Esophagus (tissue), 2 donors: Measurements from ENCODE around the gene DHX38. TPM values are rescaled to one million over a fixed set of nuclear protein-coding genes. Genes with fewer than 3 reads are reported as not detected.
"Not testable (repeated sequence)": the region's sequence is repeated elsewhere in the genome, so short reads cannot be mapped to it uniquely, and the experiment has no call there.

Source experiments
- H3K27ac ChIP-seq, 2 donors: one replicate each; pipeline ENCODE4 v1.5.1; 2013; ENCODE audit warnings: low read depth in 2 of 2, mild to moderate bottlenecking in 2 of 2, inconsistent platforms in 1 of 2, low read length in 1 of 2, moderate library complexity in 1 of 2
- H3K27me3 ChIP-seq, 2 donors: one replicate each; pipeline ENCODE4 v1.6.1; 2013; ENCODE audit warnings: low read length in 2 of 2, control low read depth in 1 of 2, mild to moderate bottlenecking in 1 of 2; ENCODE audit not compliant: insufficient read depth in 2 of 2, control insufficient read depth in 1 of 2
- H3K36me3 ChIP-seq, 2 donors: one replicate each; pipeline ENCODE4 v1.6.1; 2013; ENCODE audit warnings: low read length in 1 of 2; ENCODE audit not compliant: control insufficient read depth in 2 of 2, insufficient read depth in 2 of 2
- H3K4me1 ChIP-seq, 2 donors: one replicate each; pipeline ENCODE4 v1.6.1; 2013; ENCODE audit warnings: low read length in 1 of 2; ENCODE audit not compliant: control insufficient read depth in 2 of 2, insufficient read depth in 2 of 2
- H3K4me3 ChIP-seq, 2 donors: one replicate each; pipeline ENCODE4 v1.5.1; 2013; ENCODE audit warnings: low read length in 2 of 2, mild to moderate bottlenecking in 2 of 2, low read depth in 1 of 2, moderate library complexity in 1 of 2
- H3K9me3 ChIP-seq, 2 donors: one replicate each; pipeline ENCODE4 v1.6.1; 2013; ENCODE audit warnings: mild to moderate bottlenecking in 2 of 2, low read depth in 1 of 2, low read length in 1 of 2, moderate library complexity in 1 of 2; ENCODE audit not compliant: control insufficient read depth in 2 of 2, insufficient read depth in 1 of 2
- WGBS, 2 donors: extraction: QIAGEN DNeasy Blood & Tissue Kit; methylation state at CpG; one replicate each; pipeline ENCODE4 v1.1.7; 2013; 5-methylcytosine and 5-hydroxymethylcytosine counted together
- polyA plus RNA-seq, 2 donors: library from polyadenylated mRNA; stranded (reverse); fragments of 200-250 nt; gene quantifications; one replicate each; pipeline ENCODE4 v1.2.3, GENCODE V29; 2013
- donor health status: healthy with polysubstance abuse.
- donor health status: Bipolar disorder and iron deficiency.

Gene DHX38
- 10 to 100 TPM; 33.7 to 39.6 TPM for polyA plus RNA-seq

DNA sequence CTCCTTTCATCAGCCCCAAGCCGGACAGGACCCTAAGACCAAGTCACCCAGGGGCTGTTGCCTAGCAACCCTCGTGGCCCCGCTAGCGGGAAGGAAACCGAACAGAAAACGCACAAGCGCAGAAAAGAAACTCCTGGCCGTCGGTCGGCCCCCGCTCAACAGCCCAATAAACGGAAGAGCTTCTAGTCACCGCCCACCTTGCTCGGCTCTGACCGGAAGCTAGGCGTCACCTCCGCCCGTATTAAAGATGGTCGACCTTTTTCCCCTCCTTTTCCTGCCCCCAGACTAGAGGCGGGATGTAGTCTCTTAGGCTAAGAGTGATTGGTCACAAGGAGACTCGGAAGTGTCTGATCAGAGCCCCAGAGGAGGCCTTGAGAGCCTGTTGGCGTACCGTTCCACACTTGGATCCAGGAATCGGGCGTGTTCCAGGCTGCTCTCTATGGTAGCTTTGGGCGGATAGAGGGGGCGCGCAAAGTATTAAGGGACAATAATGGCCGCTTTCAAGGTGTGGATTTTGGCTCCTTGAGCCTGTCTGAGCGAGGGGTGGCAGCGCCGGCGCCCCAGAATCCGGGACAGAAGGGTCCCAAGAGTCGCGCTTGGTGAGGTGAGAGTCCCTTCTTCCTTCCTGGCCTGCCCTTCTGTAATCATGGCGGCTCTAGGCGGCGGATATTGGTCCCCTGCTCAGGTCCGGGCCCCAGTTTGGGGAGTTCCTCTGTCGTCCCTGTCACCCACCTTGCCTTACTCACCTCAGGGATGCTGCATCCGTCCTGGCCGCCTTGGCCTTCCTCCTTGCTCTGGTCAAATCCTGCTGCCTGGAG is at the start of gene DHX38, which contains the start of gene TXNL4B:
TSS of gene DHX38 (plus strand) at position 400 of the 818 bp plus-strand sequence. CDS start 2,311 bp downstream, outside the sequence.
TSS of gene TXNL4B (minus strand) at position 173 of the 818 bp plus-strand sequence. CDS start 2,871 bp downstream, outside the sequence.
- Histone ChIP-seq H3K27me3 (no peaks in the 10 kb centered on the region), H3K4me1 (no peaks in the 10 kb centered on the region), H3K27ac (peak within 1 kb of the TSS; percentile 96), H3K9me3 (no peaks in the 10 kb centered on the region), H3K4me3 (peak within 1 kb of the TSS; percentile 96 to 99), H3K36me3 (peaks cover 9 to 28% of the 10 kb centered on the region in 2 donors)
- 0 to 1% methylated on average over 43 of the region's 43 CpGs for WGBS, 2 donors

GRCh38 chr16:72044296-72044695 is 49.4 kb upstream of the DHX38 start:
- Histone ChIP-seq H3K4me1 (no peaks in the 10 kb centered on the region), H3K27ac (no peak overlapping the region), H3K27me3 (no peaks in the 10 kb centered on the region), H3K9me3 (no peaks in the 10 kb centered on the region), H3K4me3 (no peak overlapping the region), H3K36me3 (peaks cover 2 to 8% of the 10 kb centered on the region in 2 donors)
- WGBS, 2 donors = 69% methylated on average over 6 of the region's 6 CpGs

GRCh38 chr16:72044825-72045359 is 48.8 kb upstream of the DHX38 start:
- Histone ChIP-seq H3K27ac (no peak overlapping the region), H3K4me3 (no peak overlapping the region), H3K9me3 (no peaks in the 10 kb centered on the region), H3K27me3 (no peaks in the 10 kb centered on the region), H3K36me3 (peaks cover 2 to 8% of the 10 kb centered on the region in 2 donors), H3K4me1 (no peaks in the 10 kb centered on the region)
- 60 to 66% methylated on average over 2 of the region's 2 CpGs for WGBS, 2 donors

DNA sequence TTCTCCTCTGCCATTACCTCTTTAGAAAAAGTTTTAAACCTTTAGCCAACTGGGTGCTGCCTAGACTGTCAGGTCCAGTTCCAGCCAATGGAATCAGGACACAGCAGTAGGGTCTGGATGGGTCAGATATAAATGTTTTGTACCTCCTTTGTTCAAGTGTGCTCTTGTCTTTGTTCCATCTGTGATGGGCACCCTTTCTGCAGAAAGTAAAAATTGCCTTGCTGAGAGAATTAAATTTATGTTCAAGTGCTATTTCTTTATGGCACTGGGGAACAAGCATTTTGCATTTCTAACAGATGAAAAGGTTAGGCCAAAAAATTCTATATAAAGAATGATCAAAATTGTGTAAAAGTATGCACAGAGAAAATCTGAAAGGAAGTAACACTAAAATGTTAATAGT is 44.5 kb upstream of the DHX38 start:
- Histone ChIP-seq H3K27me3 (no peaks in the 10 kb centered on the region), H3K9me3 (no peaks in the 10 kb centered on the region), H3K36me3 (no peaks in the 10 kb centered on the region), H3K4me1 (no peaks in the 10 kb centered on the region), H3K4me3 (no peak overlapping the region), H3K27ac (no peak overlapping the region)

DNA sequence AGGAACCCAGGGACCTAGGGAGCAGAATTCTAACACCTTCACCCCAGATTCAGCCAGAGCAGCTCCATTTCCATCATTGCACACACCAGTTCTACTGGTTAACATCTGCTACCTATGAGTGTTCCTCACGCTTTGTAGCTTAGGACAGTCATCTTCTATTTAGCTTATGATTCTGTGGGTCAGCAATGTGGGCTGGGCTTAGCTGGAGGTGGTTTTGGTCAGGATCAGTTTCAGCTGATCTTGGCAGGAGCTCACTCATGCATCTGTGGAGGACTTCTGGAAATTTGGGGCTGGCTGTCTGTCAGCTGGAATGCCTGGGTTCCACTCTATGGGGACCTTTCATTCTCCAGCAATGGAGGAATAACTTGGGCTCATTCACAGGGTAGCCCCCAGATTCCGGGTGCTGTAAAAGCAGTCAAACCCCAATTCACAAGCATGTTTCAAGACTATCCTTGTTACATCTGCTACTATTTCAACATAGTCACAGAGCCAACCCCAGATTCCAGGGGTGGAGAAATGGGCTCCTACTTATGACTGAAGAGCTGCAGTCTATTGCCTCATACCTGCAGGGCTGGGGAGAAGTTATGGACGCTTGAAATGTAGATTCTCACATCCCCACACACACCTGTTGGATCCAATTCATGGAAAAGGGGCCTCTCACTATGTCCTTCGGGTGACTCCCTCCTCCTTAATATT is 42.7 kb upstream of the DHX38 start:
- Histone ChIP-seq H3K4me1 (no peaks in the 10 kb centered on the region), H3K9me3 (no peaks in the 10 kb centered on the region), H3K36me3 (no peaks in the 10 kb centered on the region), H3K27me3 (no peaks in the 10 kb centered on the region), H3K27ac (no peak overlapping the region), H3K4me3 (no peak overlapping the region)
- WGBS, 2 donors = 83 to 86% methylated on average over 4 of the region's 4 CpGs

DNA sequence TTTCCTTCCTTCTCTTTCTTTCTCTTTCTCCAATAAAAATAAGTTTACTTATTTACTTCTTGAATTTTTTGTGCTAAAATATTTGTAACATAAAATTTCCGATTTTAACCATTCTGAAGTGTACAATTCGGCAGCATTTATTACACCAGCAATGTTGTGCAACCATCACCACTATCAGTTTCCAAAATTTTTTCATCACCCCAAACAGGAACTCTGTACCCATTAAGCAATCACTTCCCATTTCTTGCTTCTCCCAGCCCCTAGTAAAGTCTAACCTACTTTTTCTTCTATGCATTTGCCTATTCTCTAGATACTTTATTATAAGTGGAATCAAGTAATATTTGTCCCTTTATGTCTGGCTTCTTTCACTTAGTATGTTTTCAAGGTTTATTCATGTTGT is 41.8 kb upstream of the DHX38 start:
- Histone ChIP-seq H3K36me3 (no peaks in the 10 kb centered on the region), H3K27me3 (no peaks in the 10 kb centered on the region), H3K4me3 (no peak overlapping the region), H3K27ac (no peak overlapping the region), H3K9me3 (no peaks in the 10 kb centered on the region), H3K4me1 (no peaks in the 10 kb centered on the region)
- WGBS, 2 donors = 85 to 89% methylated on average over 2 of the region's 2 CpGs

- not testable (repeated sequence) for H3K4me3 ChIP-seq, H3K27me3 ChIP-seq, H3K36me3 ChIP-seq, H3K27ac ChIP-seq, H3K9me3 ChIP-seq, H3K4me1 ChIP-seq
- 78 to 81% methylated on average over 5 of the region's 5 CpGs for WGBS, 2 donors
These were observed 39.3 kb upstream of the DHX38 start, which contains the start of gene HP for GRCh38 chr16:72054254-72054847. Gene HP, plus strand, starts transcription at chr16:72054505. Its CDS starts 148 bp downstream, at chr16:72054653.

DNA sequence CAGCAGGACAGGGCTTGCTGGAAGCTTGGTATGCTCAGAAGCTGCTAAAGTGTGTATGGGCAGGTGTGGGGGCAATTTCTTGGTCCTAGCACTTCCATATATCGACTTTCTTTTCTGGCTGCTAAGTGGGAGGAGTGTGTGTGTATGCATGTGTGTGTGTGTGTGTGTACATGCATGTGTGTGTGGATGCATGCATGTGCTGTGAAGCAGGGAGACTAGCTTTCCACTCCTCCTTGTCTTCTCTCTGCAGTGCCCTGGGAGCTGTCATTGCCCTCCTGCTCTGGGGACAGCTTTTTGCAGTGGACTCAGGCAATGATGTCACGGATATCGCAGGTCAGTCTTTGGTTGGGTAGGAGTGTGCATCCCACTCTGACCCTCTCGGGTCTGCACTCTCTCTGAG is 37.7 kb upstream of the DHX38 start:
- H3K36me3 ChIP-seq = no peaks in the 10 kb centered on the region
- H3K4me1 ChIP-seq = no peaks in the 10 kb centered on the region
- H3K4me3 ChIP-seq = no peak overlapping the region
- no peaks in the 10 kb centered on the region for H3K9me3 ChIP-seq
- H3K27me3 ChIP-seq = no peaks in the 10 kb centered on the region
- H3K27ac ChIP-seq = no peak overlapping the region
- WGBS, 2 donors = 79 to 89% methylated on average over 4 of the region's 4 CpGs

DNA sequence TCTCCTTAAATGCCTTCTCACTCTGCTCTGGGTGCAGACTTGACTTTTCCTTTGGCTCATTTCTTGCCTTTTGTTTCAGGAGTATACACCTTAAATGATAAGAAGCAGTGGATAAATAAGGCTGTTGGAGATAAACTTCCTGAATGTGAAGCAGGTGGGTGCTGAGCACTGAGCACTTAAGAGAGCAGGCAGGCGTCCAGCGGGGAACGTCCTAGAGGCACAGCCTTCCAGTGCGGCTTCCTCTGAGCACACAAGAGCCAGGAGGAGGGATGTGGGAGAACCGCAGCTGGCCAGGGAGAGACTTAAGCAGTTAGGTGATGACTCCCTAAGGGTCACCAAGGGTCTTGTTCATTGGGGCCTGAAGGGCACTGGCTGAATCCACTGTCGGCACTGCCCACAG is 36.3 kb upstream of the DHX38 start:
- WGBS, 2 donors = 71 to 76% methylated on average over 1 to 2 of the region's 6 CpGs
- not testable (repeated sequence) for H3K36me3 ChIP-seq, H3K27ac ChIP-seq, H3K4me3 ChIP-seq, H3K9me3 ChIP-seq, H3K4me1 ChIP-seq, H3K27me3 ChIP-seq
